Measurements from ENCODE around the gene PHF20. TPM values are rescaled to one million over a fixed set of nuclear protein-coding genes. Genes with fewer than 3 reads are reported as not detected.

PHF20 gene
- total and polyA plus RNA-seq, 2 of the 13 experiments (the other 11 are each of a cell fraction or from before 2014, with no cell fraction given): 22.8 to 34.1 TPM

GRCh38 chr20:35953387-35954199 is 181.8 kb downstream of the PHF20 start (continued):
- TF ChIP-seq ZNF704 (CRISPR knock-in tag; IDR thresholded peaks at IDR 0.05; ENCODE audit: borderline replicate concordance) (peak; percentile 77; the same call in 1 of the 2 replicates), CEBPZ (IDR thresholded peaks at IDR 0.05; ENCODE audit: low read length) (no peak), SRSF1 (optimal IDR thresholded peaks at IDR 0.05; ENCODE audit: low read depth, low read length) (no peak), ZBTB10 (CRISPR knock-in tag; IDR thresholded peaks at IDR 0.05; ENCODE audit: borderline replicate concordance) (peak; percentile 62; the same call in 1 of the 2 replicates), ZNF749 (CRISPR knock-in tag; IDR thresholded peaks at IDR 0.05; ENCODE audit: borderline replicate concordance) (no peak), ATF7 (IDR thresholded peaks at IDR 0.05) (no peak), ATF7 (CRISPR knock-in tag; IDR thresholded peaks at IDR 0.05) (0 out of 2 replicates have a peak, but pooled peaks have one; percentile 62), ZNF512B (CRISPR knock-in tag; IDR thresholded peaks at IDR 0.05; ENCODE audit: borderline replicate concordance) (no peak), SKIL (CRISPR knock-in tag; IDR thresholded peaks at IDR 0.05; ENCODE audit: borderline replicate concordance) (no peak), TEAD3 (CRISPR knock-in tag; optimal IDR thresholded peaks at IDR 0.05; ENCODE audit: borderline replicate concordance) (no peak), ZKSCAN1 (IDR thresholded peaks at IDR 0.05; ENCODE audit: low read length) (no peak), MTF2 (CRISPR knock-in tag; IDR thresholded peaks at IDR 0.05; ENCODE audit: borderline replicate concordance) (peak; percentile 83), ZBTB20 (CRISPR knock-in tag; IDR thresholded peaks at IDR 0.05; ENCODE audit: borderline replicate concordance, low read depth) (no peak), POGZ (CRISPR knock-in tag; IDR thresholded peaks at IDR 0.05) (no peak), ZNF563 (CRISPR knock-in tag; IDR thresholded peaks at IDR 0.05) (no peak)
